ENCODE data around the gene RHOBTB1.

DNA sequence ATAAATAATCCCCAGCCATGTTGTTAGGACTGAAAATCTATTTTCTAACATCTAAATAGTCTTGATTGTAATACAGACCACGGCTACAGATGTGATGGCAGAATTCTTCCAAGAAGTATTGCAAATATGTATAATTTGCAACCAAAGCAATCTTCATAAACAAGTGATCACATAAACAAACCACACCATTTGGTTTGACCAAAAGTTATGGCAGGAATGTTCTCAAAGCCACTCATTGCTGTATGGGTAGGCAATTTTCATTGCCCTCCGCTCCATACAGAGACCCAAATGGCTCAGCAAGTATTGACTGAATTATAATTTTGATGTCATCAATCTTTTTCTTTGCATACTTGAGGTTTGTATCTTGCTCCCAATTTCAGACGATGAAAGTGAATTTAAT is 19.0 kb upstream of the RHOBTB1 start:
- no peak for TF ChIP-seq POLR2A (IDR thresholded peaks at IDR 0.05)
- TF ChIP-seq, protein P1, sequence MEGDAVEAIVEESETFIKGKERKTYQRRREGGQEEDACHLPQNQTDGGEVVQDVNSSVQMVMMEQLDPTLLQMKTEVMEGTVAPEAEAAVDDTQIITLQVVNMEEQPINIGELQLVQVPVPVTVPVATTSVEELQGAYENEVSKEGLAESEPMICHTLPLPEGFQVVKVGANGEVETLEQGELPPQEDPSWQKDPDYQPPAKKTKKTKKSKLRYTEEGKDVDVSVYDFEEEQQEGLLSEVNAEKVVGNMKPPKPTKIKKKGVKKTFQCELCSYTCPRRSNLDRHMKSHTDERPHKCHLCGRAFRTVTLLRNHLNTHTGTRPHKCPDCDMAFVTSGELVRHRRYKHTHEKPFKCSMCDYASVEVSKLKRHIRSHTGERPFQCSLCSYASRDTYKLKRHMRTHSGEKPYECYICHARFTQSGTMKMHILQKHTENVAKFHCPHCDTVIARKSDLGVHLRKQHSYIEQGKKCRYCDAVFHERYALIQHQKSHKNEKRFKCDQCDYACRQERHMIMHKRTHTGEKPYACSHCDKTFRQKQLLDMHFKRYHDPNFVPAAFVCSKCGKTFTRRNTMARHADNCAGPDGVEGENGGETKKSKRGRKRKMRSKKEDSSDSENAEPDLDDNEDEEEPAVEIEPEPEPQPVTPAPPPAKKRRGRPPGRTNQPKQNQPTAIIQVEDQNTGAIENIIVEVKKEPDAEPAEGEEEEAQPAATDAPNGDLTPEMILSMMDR (IDR thresholded peaks at IDR 0.05) = no peak
